Measurements from ENCODE around the gene CNTNAP2.

The CNTNAP2 gene

DNA sequence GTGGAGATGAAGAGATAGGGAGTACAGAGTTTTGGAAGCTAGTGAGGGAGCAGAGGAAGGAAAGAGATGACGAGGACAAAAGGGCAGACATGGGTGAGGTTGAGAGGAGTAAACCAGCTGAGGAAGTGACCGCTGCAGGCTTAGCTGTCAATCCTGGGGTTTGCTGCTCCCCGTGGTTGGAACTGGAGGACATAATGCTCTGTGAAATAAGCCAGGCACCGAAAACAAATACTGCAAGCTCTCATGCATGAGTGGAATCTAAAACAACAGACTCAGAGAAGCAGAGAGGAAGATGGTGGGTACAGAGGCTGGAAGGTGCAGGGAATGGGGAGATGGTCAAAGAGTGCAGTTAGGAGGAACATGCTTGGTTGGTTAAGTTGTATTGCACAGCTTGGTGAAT, 1991.8 kb downstream of the CNTNAP2 start:
- no peak for DNase-seq (ENCODE audit: low spot score)

DNA sequence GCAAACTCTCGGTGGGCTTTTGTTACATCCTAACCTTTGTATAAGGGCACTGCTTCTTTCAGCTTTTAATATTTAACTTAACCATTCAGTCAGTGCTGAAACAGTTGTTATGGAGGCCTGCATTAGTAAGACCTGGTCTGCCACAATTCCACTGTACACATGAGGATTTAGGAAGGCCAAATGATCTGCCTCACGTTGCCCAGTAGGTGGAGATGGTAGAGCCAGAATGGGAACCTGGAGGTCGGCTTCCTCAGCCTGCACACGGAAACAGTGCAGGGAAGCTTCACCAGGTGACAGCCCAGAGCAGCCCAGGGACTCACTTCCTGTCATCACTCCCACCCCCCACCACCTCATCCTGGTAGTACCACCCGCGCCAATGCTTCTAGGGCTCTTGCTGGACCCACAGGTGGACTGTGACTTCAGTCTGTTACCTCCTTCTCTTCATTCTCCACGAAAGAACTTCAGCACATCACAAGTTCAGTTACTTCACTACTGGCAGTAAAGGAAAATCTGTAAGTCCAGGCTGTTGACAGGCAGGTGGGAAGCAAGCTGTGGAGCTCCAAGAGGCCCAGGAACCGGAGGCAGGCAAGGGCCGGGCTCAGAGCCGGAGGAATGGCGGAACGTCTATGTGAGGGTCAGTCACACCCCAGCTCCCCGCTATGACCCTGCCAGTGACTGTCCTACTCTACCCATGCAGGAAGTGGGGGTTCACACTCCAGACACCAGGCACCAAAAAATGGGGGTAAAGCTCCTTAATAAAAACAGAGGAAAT, 1993.7 kb downstream of the CNTNAP2 start:
- DNase-seq (ENCODE audit: low spot score): no peak

DNA sequence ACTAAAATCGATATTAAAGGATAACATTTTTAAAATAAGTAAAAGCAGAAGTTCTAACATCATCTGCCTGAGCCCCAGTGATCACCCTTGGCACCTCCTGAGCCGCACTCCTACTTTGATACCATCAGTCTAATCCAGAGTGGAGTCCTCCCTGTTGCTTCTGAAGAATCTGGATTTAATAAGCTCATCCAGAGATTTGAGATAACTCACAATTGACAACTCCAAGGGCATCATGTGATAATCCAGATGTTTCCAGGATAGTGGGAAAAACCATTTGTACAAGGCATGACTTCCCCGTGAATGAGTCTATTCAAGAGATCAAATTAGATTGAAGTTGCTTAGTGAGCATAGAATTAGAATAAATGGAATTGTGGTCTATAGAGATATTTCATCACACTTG, 1998.2 kb downstream of the CNTNAP2 start:
- no peak for DNase-seq (ENCODE audit: low spot score)

DNA sequence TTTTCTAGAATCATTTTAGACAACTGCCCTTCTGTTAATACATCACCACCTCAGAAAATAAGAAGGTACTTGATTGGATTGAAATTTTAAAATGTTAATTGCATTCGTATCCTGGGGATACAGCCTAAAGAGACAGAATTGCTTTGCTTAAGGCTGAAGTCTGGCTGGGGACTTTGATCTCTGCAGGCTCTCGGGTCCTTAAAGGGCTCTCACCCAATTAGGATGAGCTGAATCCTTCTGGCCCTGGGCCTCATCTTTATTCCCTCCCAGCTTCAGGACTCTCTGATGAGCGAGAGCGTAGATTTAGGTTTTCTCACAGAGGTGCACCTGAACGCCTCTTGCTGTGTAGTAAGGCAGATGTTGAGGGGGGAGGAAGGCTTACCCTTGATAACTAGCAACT, 1998.7 kb downstream of the CNTNAP2 start:
- no peak for DNase-seq (ENCODE audit: low spot score)

DNA sequence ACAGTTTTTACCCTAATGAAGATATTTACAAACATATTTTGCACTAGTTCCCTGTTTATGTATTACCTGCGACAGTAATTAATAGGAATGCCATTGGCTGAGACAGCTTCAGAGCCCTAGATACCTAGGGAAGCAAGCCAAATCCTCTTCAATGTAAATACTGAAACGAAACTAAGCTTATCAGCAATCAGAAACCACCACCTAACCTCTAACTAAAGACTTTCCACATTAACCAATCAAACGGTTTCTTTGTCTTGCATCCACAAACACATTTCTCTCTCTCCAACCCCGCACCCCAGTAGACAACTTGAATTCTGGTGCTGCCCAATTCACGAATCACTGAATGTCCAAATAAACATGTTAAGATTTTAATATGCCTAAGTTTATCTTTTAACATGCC, 1999.6 kb downstream of the CNTNAP2 start:
- DNase-seq (ENCODE audit: low spot score): no peak

DNA sequence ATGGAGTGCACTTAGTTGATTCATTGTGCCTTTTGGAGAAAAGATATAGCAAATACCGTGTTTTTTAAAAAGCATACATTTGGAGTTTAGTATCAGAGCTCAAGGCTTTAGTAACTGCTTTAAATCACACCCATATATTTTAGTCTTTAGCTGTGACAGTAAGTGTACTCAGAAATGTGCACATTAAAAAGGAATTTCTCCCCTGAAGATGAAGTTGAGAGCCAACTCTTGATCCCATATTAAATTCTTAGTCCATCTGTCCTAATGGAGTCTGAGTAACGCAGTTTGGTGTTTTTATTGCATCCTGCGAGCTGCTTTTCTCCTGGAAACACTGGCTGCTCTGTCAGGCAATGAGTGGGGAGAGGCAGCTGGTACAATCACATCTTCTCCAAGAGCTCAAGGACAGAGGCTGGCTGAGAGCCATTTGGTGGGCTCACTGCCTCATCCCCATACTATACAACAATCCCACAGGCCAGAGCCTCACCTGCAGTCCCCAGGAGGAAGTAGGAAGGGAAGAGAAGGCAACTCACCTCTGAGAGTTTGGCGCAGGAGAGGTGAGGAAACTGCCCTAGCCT, 2000.3 kb downstream of the CNTNAP2 start:
- no peak for DNase-seq (ENCODE audit: low spot score)

DNA sequence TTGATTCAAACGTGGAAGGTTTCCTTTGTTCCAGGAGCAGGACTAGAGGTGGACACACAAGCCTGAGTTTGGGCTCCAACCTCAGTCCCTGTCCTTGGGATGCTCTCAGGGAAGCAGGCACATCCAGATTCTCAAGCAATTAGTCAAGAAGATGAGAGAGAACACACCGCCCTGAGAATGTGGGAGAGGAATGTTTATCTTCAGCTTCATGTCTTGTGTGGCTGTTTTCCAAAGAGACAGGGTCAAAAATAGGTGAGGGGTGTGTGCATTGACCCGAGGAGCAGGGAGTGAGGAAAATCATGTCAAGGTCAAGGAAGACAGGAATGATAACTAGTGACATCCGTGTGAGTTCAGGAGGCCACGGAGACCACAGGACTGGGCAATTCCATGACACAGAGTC, 2001.8 kb downstream of the CNTNAP2 start:
- no peak for DNase-seq (ENCODE audit: low spot score)

DNA sequence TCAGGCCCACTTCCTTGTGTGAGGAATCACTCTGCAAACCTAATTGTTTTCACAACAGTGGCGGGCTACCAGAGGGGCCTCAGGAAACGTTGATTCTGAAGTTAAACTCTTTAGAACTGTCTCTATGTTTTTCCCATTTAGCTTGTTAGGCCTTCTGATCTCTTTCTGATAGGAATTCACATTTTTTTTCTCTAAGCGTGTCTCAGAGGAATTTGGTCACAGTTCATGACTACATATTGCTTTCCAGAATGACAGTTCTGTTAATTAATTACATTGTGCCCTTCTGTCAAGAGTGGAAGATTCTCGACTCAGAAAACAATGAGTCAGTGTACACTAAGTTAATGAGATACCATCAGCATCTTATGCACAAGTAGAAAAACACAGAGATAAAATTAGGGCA, 2004.8 kb downstream of the CNTNAP2 start:
- no peak for DNase-seq (ENCODE audit: low spot score)

DNA sequence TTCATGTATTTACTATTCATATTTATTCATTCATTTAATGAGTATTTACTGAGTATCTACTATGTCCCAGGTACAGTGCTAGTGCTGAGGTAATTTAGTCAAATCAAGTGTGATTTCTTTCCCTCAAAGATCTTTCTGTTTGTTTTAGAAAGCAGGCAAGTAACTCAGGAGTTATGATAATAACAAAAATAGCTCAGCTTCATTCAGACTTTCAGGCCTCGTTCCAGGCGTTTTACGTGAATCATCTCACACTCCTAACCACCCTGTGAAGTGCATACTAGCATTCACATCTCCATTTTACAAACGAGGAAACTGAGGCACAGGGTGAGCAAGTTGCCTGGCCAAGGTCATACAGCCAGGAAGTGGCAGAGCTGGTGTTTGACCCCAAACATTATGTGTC, 2005.2 kb downstream of the CNTNAP2 start:
- DNase-seq (ENCODE audit: low spot score): no peak

DNA sequence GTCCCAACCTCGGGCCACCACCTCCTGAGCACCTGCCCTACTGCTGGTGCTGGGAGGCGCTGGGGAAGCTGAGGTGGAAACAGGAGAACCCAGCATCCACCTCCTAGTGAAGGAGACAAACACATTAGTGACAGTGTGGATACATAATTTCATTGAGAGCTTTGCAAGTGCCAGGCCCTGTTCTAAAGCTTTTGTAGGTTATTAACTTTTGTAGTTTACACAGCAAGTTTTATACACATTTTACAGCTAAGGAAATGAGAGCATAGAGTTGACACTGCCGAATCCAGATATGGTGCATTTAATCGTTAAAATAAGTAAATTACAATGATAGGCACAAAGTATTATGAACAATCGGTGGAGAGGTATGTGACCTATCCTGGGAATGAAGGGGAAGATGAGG, 2007.9 kb downstream of the CNTNAP2 start:
- no peak for DNase-seq (ENCODE audit: low spot score)

DNA sequence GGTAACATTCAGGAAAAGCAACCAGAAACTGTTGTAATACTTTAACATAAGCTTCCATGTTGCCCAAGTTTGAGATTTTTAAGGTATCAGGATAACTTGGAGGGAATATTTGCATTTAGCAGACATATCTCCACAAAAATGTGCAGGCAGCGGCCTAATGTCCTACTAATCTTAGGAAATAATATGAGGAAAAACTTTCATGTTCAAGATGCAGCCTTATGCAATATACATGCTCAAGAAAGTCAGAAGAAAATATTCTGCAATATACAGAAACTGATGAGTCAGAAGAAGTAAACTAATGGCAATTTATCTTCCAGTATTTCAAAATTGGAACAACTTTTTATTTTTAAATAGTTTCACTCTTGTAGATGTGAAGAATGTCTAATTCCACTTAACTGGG, 2010.8 kb downstream of the CNTNAP2 start:
- no peak for DNase-seq (ENCODE audit: low spot score)

DNA sequence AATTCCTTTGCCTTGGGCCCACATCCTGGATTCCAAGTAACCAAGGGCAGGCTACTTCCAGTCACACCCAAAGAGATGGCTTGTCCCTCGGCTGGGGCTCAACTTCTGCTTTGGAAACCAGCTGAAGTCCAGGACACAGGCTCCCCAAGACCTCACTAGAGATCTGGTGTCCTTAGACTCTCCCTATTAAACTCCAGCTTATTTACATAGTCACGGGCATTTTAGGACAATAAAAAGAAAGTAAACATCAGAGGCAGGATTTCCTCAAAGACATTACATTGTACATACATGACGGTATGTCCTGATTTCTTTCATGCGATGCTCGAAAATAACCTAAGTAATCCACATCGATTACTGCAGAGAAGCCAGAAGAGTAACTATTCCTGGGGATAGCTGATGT, 2012.4 kb downstream of the CNTNAP2 start:
- no peak for DNase-seq (ENCODE audit: low spot score)

DNA sequence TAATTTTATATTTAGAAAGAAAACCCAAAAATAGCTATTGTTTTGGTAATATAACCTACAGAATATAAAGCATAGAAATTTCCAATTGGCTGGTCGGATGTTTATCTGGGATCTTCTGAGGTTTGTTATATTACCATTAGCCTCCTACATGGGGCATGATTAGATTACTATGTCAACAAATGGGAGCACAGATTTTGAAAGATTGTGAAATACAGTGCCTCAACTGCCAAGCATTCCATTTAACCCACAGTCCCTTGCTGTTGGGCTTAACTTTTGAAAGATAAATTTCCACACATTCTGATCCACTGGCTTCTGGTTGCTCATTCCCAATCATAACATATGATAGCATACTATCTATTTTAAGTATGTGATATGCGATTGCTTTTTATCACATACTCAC, 2018.5 kb downstream of the CNTNAP2 start:
- DNase-seq (ENCODE audit: low spot score): no peak

DNA sequence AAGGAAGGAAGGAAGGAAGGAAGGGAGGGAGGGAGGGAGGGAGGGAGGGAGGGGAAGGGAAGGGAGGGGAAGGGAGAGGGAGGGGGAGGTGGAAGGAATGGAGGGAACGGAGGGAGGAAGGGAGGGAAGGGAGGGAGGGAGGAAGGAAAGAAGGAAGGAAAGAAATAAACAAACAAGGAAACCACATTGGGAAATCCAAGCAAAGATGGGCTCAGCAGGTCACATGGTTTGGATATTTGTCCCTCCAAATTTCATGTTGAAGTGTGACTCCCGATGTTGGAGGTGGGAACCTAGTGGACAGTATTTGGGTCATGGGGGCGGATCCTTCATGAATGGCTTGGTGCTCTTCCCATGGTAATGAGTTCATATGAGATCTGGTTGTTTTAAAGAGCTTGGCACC, 2019.4 kb downstream of the CNTNAP2 start:
- DNase-seq (ENCODE audit: low spot score): no peak

DNA sequence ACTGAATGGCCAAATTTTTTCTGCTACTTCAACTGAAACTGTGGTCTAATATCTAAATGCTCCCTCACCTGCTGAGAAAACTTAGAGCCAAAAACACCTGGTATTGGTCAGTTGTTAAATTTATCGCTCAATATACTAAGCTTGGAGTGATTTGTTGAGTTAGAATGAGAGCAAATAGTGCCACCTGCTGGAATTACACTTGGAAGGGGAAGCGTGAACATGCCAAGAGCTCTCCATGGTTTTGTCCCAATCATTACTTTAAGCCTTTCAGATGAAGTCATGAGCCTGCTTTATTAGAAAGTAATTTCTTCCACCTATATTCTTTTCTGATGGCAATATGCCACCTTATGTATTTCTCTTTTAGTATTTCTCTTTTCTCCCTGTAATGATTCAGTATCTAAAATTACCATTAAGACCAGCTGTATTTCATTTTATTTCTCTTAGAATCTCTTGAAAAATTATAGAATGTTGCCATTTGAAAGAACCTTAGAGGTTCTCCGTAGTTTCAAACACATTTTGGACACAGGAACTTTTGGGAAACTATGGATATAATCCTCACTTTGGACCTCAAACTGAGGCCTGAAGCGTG, 2026.2 kb downstream of the CNTNAP2 start:
- DNase-seq (ENCODE audit: low spot score): peak; percentile 6

DNA sequence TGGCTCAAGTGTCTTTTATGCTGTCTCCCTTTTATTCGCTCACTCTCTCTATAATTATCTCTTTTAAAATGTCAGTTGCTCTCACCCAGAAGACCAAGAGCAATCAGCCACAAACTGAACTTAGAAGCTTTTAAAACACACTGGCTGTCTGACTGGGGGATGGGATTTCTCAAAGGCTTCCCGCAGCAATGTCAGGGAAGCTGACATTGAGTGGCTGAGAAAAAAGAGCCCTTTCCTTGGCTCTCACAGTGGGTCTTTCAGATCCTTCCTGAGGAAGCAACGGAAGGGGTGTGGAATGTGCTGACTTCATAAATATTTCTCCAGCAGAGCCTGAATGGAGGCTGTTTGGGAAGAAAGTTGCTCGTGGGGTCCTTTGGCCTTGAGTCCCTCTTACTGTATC, 2028.2 kb downstream of the CNTNAP2 start:
- DNase-seq (ENCODE audit: low spot score): no peak

DNA sequence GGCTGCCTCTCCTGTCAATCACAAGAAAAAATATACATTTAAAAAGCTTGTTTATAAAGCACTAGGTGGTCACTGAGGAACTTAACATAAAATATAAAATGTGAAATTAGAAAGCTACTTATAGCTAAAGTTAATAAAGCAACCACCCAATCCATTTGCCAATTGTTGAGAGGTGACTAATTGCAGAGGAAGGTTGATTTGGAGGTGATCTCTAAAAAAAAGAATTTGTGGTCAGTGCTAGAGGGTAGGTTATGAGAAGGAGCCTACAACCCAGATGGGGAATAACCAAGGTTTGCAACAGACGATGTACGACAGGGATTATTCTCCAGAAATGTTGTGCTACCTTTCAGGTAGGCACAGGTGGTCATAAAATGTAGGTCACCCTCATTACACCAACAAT, 2029.7 kb downstream of the CNTNAP2 start:
- no peak for DNase-seq (ENCODE audit: low spot score)

DNA sequence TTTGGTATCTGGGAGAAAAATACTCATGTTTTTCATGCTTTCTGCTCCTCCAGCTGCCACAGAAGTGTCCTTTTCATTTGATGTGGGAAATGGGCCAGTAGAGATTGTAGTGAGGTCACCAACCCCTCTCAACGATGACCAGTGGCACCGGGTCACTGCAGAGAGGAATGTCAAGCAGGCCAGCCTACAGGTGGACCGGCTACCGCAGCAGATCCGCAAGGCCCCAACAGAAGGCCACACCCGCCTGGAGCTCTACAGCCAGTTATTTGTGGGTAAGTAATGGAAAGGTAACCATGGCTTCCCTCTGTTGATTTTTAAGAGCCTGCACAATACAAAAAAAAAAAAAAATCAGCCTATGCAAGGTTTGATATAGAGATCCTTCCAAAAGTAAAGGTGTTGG, 2030.8 kb downstream of the CNTNAP2 start:
- DNase-seq (ENCODE audit: low spot score): no peak

DNA sequence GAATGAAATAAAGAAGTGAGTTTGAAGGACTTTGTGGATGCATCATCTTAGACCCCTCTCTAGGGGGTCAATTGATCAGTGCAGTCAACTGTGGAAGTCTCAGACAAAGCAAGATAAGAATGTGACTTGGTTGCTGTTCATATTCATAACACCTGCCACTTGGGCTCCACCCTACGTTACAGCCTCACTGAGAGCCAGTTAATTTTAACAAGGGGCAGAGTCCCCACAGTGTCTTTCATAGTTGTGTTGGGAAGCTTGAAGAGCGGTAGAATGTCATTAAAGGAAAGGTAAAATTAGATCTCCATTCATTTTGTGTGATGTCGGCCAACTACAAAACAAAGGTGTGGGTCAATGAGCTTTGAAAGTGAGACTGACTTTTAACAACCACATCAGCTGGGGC, 2031.9 kb downstream of the CNTNAP2 start:
- no peak for DNase-seq (ENCODE audit: low spot score)

DNA sequence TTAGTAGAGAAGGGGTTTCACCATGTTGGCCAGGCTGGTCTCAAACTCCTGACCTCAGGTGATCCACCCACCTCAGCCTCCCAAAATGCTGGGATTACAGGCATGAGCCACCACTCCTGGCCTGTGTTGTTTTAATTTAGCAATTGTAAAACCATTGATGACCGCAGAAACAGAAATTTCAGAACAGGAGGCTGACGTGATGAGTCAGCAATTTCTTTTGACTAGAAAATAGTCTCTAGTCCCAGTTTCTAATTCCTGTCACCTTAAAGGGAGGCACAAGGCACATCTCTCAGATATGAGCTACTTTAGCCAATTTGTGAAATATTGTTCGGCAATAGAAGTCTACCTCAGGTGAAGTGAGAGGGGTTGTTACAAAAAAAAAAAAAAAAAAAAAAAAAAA, 2033.1 kb downstream of the CNTNAP2 start:
- DNase-seq (ENCODE audit: low spot score): no peak

DNA sequence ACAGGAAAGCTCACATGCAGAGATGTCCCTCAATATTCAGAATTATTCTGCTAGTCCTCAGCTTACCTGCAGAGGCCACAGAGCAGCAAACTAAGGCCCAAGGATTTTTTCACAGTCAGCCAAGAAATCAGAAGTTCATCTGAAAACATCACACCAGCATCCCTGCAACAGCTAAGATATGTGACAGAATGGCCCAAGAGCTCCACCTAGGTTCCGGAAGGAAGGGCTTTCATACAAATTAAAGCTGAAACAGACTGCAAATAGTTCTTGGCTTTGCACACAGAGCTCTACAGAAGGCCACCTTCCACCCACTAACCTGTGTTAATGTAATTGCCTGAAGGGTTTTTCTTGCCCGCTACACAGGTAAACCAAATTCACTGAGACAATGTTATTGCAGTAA, 2035.2 kb downstream of the CNTNAP2 start:
- no peak for DNase-seq (ENCODE audit: low spot score)

DNA sequence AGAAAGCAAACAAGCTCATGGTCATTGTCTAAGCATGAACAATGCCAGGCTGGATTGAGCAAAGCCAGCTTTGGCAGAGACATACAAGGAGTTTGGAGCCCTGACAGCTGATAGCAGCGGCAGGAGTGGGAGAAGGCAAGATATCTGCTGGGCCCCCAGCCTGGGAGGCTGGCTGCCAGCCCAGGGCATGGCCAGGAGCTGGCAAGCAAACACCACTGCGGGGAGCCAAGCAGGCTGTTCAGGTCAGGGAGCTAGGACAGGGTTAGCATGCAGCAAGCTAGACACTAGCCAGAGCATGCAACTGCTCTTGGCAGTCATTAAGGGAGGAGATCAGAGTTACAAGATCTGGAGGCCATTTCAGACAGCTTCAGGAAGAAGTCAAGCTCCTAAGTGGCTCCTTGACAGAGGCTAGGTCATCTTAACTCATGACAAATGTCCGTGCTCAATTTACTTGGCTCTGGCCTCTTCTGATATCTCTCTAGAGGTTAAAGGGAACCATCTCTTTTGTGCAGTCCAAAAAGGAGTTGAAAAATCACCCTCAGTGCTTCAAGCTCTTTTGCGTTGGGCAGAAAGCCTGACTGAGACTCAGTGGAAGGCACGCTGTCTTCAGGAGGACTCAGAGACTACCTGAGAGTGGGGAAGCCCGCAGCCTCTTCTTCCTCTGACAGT, 2037.1 kb downstream of the CNTNAP2 start:
- no peak for DNase-seq (ENCODE audit: low spot score)

DNA sequence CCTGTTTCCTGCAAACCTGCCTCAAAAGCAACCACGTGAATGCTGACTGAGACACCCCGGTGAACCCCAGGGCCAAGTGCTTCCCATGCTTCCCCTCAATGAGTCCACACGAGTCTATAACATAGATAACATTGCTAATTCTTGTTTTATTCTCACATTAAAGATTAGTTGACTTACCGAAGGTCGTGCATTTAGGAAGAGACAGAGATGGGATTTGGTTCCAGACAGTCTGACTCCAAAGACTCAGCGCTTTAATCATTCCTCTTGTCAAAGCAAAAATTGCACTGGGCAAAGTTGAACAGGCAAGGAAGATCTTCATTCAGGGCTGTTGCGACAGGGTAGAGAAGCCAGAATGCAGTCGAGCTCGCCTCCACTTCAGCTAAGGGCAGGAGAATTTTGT, 2038.4 kb downstream of the CNTNAP2 start:
- no peak for DNase-seq (ENCODE audit: low spot score)

All from hepatic stellate cell (primary cell).